PC-3 (cell line): ENCODE results near the gene LIG1.
A peak's percentile ranks its signal among the peaks of the same experiment; 100 is the strongest.

Experiments
- CTCF ChIP-seq: fragments of 300-600 bp; sonication (generic); conservative IDR thresholded peaks from 2 replicates; pipeline ENCODE4 v1.5.1; 2017; ENCODE audit warnings: antibody characterized with exemption, low read depth, mild to moderate bottlenecking, low read length
- EZH2 ChIP-seq: fragments of 300-600 bp; sonication (generic); IDR thresholded peaks from one replicate; pipeline ENCODE4 v1.6.1; 2017; ENCODE audit warnings: antibody characterized with exemption, mild to moderate bottlenecking, low read length; ENCODE audit not compliant: unreplicated experiment
- EZH2phosphoT487 ChIP-seq: fragments of 300-600 bp; sonication (generic); IDR thresholded peaks from 2 replicates; pipeline ENCODE4 v1.6.1; 2018; ENCODE audit warnings: mild to moderate bottlenecking, antibody characterized with exemption, low read length, borderline replicate concordance

GRCh38 chr19:48102870-48103751 lies 67.0 kb downstream of the LIG1 start:
- TF ChIP-seq CTCF (peak; percentile 69), EZH2 (no peak), EZH2phosphoT487 (no peak)
